SK-N-SH treated with all-trans-retinoic acid at 6 μM for 48 hours (cell line): ENCODE data around the gene PAX5.

Experiments used
- ARNTL ChIP-seq: fragments of 450-650 bp; formaldehyde crosslinking; IDR thresholded peaks from 2 replicates; pipeline ENCODE4 v1.5.0; 2020; ENCODE audit warnings: low read depth, mild to moderate bottlenecking, moderate library complexity, borderline replicate concordance
- BACH2 ChIP-seq: fragments of 250-450 bp; sonication (Bioruptor Pico); IDR thresholded peaks from 2 replicates; pipeline ENCODE4 v1.9.0; 2021; ENCODE audit warnings: mild to moderate bottlenecking, borderline replicate concordance
- CREB5 ChIP-seq: fragments of 250-450 bp; sonication (Bioruptor Pico); IDR thresholded peaks from 2 replicates; pipeline ENCODE4 v1.5.1; 2020; ENCODE audit warnings: low read depth, mild to moderate bottlenecking, moderate library complexity
- CSDC2 ChIP-seq: fragments of 250-450 bp; sonication (Bioruptor Pico); IDR thresholded peaks from 2 replicates; pipeline ENCODE4 v1.5.0; 2020; ENCODE audit warnings: mild to moderate bottlenecking, moderate library complexity
- PATZ1 ChIP-seq: fragments of 250-450 bp; sonication (Bioruptor Pico); IDR thresholded peaks from 2 replicates; pipeline ENCODE4 v1.8.0; 2020; ENCODE audit warnings: mild to moderate bottlenecking, moderate library complexity, borderline replicate concordance
- POU6F1 ChIP-seq: fragments of 250-450 bp; sonication (Bioruptor Pico); IDR thresholded peaks from 2 replicates; pipeline ENCODE4 v1.8.0; 2021; ENCODE audit warnings: low read depth, mild to moderate bottlenecking, moderate library complexity, borderline replicate concordance
- TOX ChIP-seq: fragments of 250-450 bp; sonication (Bioruptor Pico); IDR thresholded peaks from 2 replicates; pipeline ENCODE4 v1.8.0; 2021; ENCODE audit warnings: mild to moderate bottlenecking, moderate library complexity, borderline replicate concordance
- ZNF565 ChIP-seq: fragments of 450-650 bp; formaldehyde crosslinking; conservative IDR thresholded peaks from 2 replicates; pipeline ENCODE4 v1.5.0; 2020; ENCODE audit warnings: low read depth, mild to moderate bottlenecking, moderate library complexity

- TF ChIP-seq PATZ1 (CRISPR knock-in tag): no peak
- no peak for TF ChIP-seq TOX (CRISPR knock-in tag)
- TF ChIP-seq POU6F1 (CRISPR knock-in tag): no peak
- no peak for TF ChIP-seq CREB5 (CRISPR knock-in tag)
- TF ChIP-seq ARNTL: no peak
- no peak for TF ChIP-seq CSDC2 (CRISPR knock-in tag)
- no peak for TF ChIP-seq BACH2
- no peak for TF ChIP-seq ZNF565 (CRISPR knock-in tag)
Observed at GRCh38 chr9:36815023-36815422, 219.0 kb downstream of the PAX5 start.
